ENCODE data around the gene ZNF200.
"Not testable (repeated sequence)": the region's sequence is repeated elsewhere in the genome, so short reads cannot be mapped to it uniquely, and the experiment has no call there.

DNA sequence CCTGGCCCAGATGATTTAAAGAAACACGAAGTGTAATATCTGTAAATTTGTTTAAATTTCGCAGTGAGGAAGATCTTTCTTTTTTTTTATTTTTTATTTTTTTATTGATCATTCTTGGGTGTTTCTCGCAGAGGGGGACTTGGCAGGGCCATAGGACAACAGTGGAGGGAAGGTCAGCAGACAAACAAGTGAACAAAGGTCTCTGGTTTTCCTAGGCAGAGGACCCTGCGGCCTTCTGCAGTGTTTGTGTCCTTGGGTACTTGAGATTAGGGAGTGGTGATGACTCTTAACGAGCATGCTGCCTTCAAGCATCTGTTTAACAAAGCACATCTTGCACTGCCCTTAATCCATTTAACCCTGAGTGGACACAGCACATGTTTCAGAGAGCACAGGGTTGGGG, 35.8 kb upstream of the ZNF200 start:
- TF ChIP-seq, protein P1, sequence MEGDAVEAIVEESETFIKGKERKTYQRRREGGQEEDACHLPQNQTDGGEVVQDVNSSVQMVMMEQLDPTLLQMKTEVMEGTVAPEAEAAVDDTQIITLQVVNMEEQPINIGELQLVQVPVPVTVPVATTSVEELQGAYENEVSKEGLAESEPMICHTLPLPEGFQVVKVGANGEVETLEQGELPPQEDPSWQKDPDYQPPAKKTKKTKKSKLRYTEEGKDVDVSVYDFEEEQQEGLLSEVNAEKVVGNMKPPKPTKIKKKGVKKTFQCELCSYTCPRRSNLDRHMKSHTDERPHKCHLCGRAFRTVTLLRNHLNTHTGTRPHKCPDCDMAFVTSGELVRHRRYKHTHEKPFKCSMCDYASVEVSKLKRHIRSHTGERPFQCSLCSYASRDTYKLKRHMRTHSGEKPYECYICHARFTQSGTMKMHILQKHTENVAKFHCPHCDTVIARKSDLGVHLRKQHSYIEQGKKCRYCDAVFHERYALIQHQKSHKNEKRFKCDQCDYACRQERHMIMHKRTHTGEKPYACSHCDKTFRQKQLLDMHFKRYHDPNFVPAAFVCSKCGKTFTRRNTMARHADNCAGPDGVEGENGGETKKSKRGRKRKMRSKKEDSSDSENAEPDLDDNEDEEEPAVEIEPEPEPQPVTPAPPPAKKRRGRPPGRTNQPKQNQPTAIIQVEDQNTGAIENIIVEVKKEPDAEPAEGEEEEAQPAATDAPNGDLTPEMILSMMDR (IDR thresholded peaks at IDR 0.05) = not testable (repeated sequence)
- TF ChIP-seq POLR2A (IDR thresholded peaks at IDR 0.05) = not testable (repeated sequence)

Measured in right lobe of liver (tissue), 4 donors.